GM18505 (cell line): ENCODE results near the gene CCDC92B.
A peak's percentile ranks its signal among the peaks of the same experiment; 100 is the strongest.
"Not testable (repeated sequence)": the region's sequence is repeated elsewhere in the genome, so short reads cannot be mapped to it uniquely, and the experiment has no call there.

Experiments
- ATAC-seq: cut with Tn5 transposase; IDR thresholded peaks from one replicate; pipeline ENCODE4 v1.9.1; 2021; ENCODE audit not compliant: unreplicated experiment
- POLR2A ChIP-seq: IDR thresholded peaks from 4 replicates; pipeline ENCODE4 v1.6.1; 2011; ENCODE audit warnings: borderline replicate concordance; ENCODE audit not compliant: insufficient read depth, insufficient read length; ENCODE audit errors: extremely low read depth

CCDC92B gene

DNA sequence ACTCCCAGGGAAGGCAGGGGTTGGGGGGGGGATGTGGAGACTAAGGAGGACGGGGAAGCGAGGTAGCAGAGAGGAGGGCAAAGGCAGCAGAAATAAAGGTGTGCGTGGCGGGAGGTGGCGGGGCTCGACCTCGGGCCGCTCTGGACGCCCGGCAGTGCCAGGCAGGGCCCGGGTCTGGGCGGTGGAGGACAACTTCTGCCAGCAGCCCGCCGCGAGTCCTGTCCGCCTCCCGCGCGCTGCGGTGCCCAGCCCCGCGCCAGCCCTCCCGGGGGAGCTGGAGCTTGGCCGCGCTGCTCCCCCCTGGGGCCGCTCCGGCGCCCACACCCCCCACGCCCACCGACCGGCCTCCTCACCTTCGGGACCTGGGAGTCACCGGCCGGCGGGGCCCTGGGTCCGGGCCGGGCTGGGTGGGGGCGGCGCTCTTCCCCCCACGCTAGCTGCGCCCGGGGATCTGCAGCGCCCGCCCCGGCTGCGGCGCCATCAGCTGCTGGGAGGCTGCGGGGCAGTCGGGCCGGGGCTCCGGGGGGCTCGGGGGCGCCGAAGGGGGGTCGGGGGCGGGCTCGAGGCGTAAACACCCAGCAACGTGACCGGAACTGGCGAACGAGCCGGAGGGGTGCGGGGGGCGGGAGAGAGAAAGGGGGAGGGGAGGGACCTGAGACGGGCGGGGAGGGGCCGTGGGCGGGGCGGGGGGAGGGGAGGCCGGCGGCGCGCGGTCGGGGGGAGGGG lies at the start of gene CCDC92B:
TSS of gene CCDC92B (minus strand) at position 595 of the 726 bp plus-strand sequence. CDS start 14,507 bp downstream, outside the sequence.
- no peak for ATAC-seq

DNA sequence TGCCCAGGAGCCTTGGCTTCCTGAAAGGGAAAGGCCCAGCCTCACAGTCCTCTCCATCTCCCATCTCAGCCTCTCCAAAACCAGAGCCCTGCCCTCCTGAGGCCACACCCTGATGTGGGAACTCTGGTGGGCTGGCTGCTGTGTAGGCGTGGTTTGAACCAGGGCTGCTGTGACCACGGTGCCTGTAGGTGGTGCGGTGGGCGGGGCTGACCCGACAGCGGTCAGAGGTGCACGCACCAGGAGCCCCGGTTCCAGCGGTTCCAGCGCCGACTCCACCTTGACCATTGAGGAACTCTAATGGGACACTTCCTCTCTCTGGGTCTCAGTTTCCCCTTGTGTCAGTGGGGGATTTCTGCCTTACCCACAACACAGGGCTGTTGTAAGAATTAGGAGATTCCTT lies 49.2 kb upstream of the CCDC92B start:
- no peak for TF ChIP-seq POLR2A
- no peak for ATAC-seq

More for the DNA sequence above, at the start of gene CCDC92B:
- TF ChIP-seq POLR2A: no peak

DNA sequence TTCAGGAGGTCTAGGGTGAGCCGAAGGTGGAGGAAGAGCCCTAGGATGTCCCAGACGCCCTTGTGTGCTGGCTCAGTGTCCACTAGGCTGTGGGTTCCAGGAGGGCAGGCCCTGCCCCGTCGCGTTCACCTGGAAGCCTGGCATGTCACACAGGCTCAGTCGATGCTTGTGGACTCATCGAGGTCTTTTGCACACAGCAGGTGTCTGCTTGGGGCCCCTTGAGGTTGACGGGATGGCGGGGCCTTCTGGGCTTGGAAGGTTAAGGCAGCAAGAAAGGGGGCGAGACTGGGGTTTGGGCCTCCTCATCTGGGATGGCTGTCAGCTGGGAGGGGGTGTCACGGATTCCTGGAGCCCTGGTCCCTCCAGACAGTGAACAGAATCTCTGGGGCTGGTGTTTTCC lies 48.7 kb upstream of the CCDC92B start:
- no peak for ATAC-seq
- no peak for TF ChIP-seq POLR2A

DNA sequence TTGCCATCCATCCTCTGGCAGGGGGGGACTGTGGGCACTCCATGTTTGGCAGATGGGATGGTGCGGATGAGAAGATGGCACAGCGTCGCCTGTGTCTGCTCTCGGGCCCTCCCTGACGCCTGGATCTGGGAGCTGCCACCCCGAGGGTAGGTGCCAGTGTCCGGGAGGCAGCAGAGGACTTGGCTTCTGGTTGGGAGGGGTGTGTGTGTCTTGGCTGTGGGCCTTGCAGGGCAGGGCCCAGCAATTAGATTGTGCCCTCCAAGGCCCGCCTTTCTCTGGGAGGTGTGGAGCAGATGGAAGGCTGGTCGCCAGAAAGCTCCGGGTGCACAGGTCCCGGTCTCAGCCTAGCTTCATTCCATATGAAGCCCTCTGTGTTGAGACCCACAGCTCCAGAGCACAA lies 48.2 kb upstream of the CCDC92B start:
- ATAC-seq: no peak
- no peak for TF ChIP-seq POLR2A

DNA sequence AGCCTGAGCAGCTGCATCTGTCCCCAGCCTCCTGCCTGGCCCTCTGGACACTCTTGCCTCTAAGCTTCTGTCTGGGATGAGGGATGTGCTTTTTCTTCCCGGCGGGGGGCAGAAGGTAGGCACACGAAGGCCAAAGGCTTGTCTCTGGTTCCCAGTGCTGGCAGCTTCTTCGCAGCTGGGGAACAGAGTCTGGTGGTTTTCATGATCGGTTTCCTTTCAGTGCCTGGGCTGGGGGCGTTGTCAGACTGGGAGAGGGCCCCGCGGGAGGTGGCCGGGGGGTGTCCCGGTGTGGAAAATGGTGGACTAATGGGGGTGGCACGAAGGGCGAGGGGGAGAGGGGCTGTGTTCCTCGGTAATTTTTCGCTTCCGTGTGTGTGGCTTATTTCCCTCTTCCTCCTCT lies 47.8 kb upstream of the CCDC92B start:
- ATAC-seq: no peak
- no peak for TF ChIP-seq POLR2A

DNA sequence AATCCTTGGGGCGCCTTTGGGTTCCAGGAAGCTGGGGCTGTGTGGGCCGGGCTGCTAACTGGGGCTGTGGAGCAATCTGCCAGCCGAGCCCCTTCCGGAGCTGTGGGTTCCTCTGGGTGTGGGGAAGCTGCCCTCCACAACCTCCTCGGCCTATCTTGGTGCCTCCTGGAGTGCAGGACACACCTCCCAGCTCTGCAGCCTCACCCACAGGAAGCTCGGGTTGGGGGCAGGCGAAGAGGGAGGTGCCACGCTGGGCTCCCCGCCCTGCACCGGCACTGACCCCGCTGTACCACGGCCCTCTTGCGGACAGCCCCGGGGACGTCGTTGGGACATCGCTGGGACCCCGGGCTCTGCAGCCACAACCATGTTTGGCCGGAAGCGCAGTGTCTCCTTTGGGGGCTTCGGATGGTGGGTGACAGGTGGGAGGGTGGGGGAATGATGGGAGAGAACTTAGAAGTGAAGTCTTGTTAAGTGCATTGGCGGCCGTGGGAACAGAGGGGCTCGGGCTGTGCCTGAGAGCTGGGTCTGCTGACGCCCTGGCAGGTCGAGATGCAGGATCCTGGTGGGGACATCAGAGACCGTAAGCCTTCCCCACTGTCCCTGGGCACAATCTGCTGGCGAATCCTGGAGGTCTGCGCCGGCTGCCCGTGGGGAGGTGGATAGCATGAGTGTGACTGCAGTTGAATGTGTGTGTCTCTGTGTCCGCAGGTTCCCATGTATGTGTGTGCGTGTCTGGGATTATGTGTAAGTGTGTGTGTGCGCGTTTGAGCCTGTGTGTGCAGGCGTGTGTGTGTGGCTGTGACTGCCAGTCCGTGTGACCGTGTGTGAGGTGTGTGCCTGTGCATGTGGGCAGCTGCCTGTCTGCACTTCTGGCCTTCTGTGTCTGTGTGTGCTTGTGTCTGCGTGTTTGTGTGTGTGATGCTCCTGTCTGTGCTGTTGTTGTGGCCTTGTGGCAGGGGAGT lies 47.0 kb upstream of the CCDC92B start, which contains the start of gene RAP1GAP2:
TSS of gene RAP1GAP2 (plus strand) at position 275 of the 962 bp plus-strand sequence. CDS start at position 365, 90 bp downstream.
- no peak for ATAC-seq
- peak; percentile 34 for TF ChIP-seq POLR2A

DNA sequence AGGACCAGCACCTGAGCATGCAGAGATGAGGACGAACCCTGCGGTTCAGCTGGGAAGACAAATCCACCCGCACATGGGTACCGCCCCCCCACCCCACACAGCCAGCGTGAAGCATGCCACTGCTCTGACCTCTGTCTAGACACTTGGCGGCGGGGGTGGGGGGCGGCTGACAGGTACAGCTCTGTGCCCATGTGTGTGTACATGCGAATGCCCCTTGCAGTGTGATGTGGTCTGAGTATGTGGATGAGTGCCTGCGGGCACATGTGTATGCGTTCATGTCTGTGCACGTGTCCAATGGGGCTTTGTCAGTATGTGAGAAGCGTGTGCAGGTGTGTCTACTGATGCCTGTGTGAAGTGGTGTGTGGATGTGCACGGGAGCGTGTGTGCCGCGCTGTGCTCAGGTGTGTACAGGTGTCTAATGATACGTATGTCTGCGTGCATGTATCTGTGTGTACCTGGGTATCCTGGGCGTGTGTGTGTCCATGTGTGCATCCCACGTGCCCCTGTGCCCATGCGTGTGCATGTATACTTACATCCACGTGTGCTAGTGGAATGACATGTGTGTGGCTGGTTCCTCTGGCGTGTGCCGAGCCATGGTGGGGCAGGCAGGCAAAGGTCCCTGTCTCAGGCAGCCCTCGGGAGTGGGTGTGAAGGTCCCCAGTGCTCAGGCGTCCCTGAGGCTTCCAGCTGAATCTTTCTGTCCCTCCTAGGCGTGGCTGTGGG lies 46.1 kb upstream of the CCDC92B start:
- ATAC-seq: no peak

DNA sequence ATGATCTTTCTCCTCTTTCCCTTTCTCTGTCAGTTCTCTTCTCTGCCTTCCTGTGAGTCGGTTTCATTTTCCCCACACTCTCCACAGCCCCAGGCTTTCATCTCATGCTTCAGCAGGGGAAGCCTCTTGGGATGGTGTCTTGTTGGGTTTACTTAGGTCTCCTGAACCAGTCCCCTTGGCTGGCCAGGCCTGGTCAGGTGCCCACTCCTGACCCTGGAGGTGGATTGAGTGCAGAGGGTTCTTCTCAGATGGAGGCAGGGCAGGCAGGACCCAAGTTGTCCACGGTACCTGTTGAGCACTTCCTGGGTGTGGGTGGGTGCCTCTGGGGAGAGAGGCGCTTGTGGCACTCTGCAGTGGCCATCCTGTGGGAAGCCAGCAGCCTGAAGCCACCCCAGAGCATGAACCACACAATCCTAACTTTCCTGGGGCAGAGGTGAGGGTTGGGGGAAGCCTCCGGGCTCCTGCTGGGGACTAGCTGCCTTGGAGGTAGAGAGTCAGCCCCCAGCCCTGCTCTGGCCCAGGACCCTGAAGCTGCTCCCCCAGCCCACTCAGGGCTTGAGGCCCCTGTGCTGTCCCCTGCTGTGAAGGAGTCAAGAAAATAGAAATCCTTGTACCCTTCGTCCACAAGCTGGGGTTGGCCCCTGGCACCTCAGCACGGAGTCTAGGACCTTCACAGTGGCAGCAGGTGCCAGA lies 44.8 kb upstream of the CCDC92B start:
- ATAC-seq: no peak

More for the DNA sequence above, 46.1 kb upstream of the CCDC92B start:
- no peak for TF ChIP-seq POLR2A

DNA sequence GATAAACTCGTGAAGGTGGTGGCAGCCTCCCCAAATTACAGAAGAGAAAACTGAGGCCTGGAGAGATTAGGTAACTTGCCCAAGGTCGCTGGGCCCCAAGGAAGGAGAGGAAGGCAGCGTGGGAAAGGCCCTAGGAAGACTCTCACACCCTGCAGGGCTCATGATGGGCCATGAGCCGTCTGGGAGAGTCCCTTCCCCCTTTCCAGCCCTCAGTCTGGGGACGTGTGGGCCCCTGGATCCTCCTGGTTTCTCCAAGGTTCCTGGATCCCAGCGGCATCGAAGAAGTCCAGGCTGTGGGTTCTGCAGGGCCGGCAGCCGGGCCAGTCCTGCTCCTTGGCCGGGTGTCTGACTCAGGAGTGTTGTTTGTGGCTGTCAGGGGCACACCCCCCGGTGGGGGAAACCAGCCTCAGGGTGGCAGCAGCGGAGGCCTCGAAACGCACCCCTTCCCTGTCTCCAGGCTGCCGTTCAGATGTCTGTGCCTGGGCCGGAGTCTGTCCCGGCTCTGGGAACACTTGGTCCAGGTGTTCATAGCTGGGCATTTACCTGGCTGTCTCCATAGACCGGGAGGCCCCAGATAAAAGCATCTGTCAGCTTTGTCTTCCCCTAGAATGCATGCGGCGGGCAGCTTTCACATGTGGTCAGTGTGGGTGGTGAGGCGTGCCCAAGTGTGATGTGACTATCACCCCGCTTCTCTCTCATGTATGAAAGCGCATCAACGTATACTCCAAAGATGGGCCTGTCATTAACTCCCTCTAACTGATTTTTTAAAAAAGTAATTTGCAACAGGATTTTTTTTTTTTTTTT lies 43.1 kb upstream of the CCDC92B start:
- no peak for ATAC-seq
- no peak for TF ChIP-seq POLR2A

More for the DNA sequence above, 44.8 kb upstream of the CCDC92B start:
- TF ChIP-seq POLR2A: no peak

DNA sequence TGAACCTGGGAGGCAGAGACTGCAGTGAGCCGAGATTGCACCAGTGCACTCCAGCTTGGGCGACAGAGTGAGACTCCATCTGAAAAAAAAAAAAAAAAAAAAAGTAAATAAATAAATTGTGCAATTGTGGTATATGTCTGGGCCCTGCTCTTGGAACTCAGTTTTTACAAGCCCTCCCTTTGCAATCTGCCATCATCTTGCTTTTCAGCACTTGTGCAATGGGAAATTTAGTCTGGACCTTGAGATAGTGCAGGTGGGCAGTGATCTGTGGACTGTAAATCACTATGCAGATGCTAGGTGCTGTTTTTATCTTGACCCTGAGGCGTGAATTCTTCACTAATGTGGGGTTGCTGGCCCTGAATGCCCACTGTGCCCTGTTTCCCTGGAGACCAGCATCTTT lies 40.2 kb upstream of the CCDC92B start:
- no peak for ATAC-seq
- TF ChIP-seq POLR2A: no peak

DNA sequence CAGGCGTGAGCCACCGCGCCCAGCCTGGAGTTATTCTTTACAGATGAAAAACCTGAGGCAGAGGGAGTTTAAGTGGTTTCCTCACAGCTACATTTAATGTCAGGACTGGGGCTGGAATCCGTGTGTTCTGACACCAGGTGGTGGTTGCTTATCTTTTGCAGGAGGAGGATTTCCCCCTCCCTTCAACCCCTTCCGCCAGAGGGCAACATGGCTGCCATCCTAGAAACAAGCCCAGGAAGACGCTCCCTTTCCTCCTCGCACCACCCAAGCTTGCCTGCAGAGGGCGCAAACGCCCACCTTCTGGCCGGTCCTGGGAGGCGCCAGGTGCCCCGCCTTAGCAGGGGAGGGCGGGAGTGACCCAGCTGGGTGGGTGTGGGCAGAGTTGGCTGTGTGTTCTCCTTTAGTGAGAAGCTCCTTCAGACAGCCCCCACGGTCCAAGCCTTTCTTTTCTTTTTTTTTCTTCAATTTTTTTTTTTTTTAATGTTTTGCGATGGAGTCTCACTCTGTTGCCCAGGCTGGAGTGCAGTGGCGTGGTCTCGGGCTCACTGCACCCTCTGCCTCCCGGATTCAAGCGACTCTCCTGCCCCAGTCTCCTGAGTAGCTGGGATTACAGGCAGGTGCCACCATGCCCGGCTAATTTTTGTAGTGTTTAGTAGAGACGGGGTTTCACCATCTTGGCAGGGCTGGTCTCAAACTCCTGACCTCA lies 36.9 kb upstream of the CCDC92B start:
- no peak for TF ChIP-seq POLR2A
- ATAC-seq: peak; percentile 79

DNA sequence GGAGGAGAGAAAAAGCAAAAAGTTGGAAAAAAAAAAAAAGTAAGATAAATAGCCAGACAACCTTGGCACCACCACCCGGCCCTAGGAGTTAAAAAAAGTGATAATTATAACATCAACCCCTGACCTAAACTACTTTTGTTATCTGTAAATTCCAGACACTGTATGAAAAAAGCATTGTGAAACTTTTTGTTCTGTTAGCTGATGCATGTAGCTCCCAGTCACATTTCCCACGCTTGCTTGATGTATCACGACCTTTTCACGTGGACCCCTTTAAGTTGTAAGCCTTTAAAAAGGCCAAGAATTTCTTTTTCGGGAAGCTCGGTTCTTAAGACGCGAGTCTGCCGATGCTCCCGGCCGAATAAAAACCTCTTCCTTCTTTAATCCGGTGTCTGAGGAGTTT lies 35.9 kb upstream of the CCDC92B start:
- not testable (repeated sequence) for ATAC-seq
